NCI-H748 treated with DMSO at 0.1 percent for 48 hours (cell line): ENCODE measurements around the gene ANKS4B.

Source experiments
- DNase-seq: peaks from one replicate; lab custom pipeline; 2025; lab: John Stamatoyannopoulos, UW

ANKS4B gene

GRCh38 chr16:21300309-21301167 is 67.0 kb downstream of the ANKS4B start:
- DNase-seq: peak; percentile 84

GRCh38 chr16:21301168-21301894 is 67.8 kb downstream of the ANKS4B start:
- peak; percentile 62 for DNase-seq

- no peak for DNase-seq
These were observed 68.4 kb downstream of the ANKS4B start for GRCh38 chr16:21301895-21302291.

GRCh38 chr16:21302454-21302853 is 69.0 kb downstream of the ANKS4B start:
- no peak for DNase-seq

- DNase-seq: no peak
These were observed 69.5 kb downstream of the ANKS4B start for GRCh38 chr16:21302898-21303528.
